WTC11 (cell line): Measurements from ENCODE around the gene C2orf49. TPM values are rescaled to one million over a fixed set of nuclear protein-coding genes. Genes with fewer than 3 reads are reported as not detected.

Experiments used
- ATAC-seq: fragments of 200-7000 bp; cut with Tn5 transposase; 2 replicates; pipeline ENCODE4 v1.10.0; 2021; ENCODE audit warnings: mild to moderate bottlenecking, moderate library complexity
- CTCF ChIA-PET: fragments of 300-600 bp; sonication (Branson Sonifier 250); formaldehyde crosslinking; loops from one replicate; lab custom pipeline; 2021; ENCODE audit warnings: antibody characterized with exemption; lab: Charles Lee
- POLR2A ChIA-PET: fragments of 350-600 bp; sonication (Branson Sonifier 250); formaldehyde crosslinking; loops from one replicate; lab custom pipeline; 2021; ENCODE audit warnings: antibody characterized with exemption; lab: Charles Lee
- DNase-seq: peaks from one replicate; pipeline ENCODE4 v3.0.0; 2021; ENCODE audit warnings: low spot score
- H3K27ac Mint-ChIP-seq: 2 replicates; pipeline ENCODE4 v1.8.0; 2021; ENCODE audit warnings: mixed read lengths
- H3K27me3 Mint-ChIP-seq: 2 replicates; pipeline ENCODE4 v1.8.0; 2021; ENCODE audit warnings: low read depth, mild to moderate bottlenecking, moderate library complexity, mixed read lengths
- H3K36me3 Mint-ChIP-seq: 2 replicates; pipeline ENCODE4 v1.8.0; 2021; ENCODE audit warnings: mixed read lengths
- H3K4me1 Mint-ChIP-seq: 2 replicates; pipeline ENCODE4 v1.8.0; 2022; ENCODE audit warnings: mixed read lengths
- H3K4me3 Mint-ChIP-seq: 2 replicates; pipeline ENCODE4 v1.8.0; 2021; ENCODE audit warnings: mild to moderate bottlenecking, moderate library complexity, mixed read lengths
- H3K9me3 Mint-ChIP-seq: 2 replicates; pipeline ENCODE4 v1.8.0; 2021; ENCODE audit warnings: mixed read lengths
- ATF1 ChIP-seq: sonication (generic); formaldehyde crosslinking; IDR thresholded peaks from 2 replicates; pipeline ENCODE4 v1.8.1; 2023; ENCODE audit warnings: mild to moderate bottlenecking, moderate library complexity, missing genetic modification reagents
- CREM ChIP-seq: sonication (generic); formaldehyde crosslinking; IDR thresholded peaks from 2 replicates; pipeline ENCODE4 v1.8.1; 2022; ENCODE audit warnings: mild to moderate bottlenecking, missing genetic modification reagents, moderate library complexity
- EMX1 ChIP-seq: fragments of 250-450 bp; sonication (Bioruptor Pico); IDR thresholded peaks from 2 replicates; pipeline ENCODE4 v1.8.0; 2021; ENCODE audit warnings: mild to moderate bottlenecking
- JAZF1 ChIP-seq: fragments of 250-450 bp; sonication (Bioruptor Pico); IDR thresholded peaks from 2 replicates; pipeline ENCODE4 v1.9.0; 2021; ENCODE audit warnings: moderate library complexity, mild to moderate bottlenecking, inconsistent platforms
- NFATC4 ChIP-seq: fragments of 250-450 bp; sonication (Bioruptor Pico); IDR thresholded peaks from 2 replicates; pipeline ENCODE4 v1.9.0; 2021; ENCODE audit warnings: mild to moderate bottlenecking
- NFE2L1 ChIP-seq: sonication (generic); formaldehyde crosslinking; IDR thresholded peaks from 2 replicates; pipeline ENCODE4 v1.8.1; 2023; ENCODE audit warnings: missing genetic modification reagents
- PRRX2 ChIP-seq: fragments of 250-450 bp; sonication (Bioruptor Pico); IDR thresholded peaks from 2 replicates; pipeline ENCODE4 v1.8.0; 2021; ENCODE audit warnings: mild to moderate bottlenecking
- SP1 ChIP-seq: sonication (generic); formaldehyde crosslinking; conservative IDR thresholded peaks from 2 replicates; pipeline ENCODE4 v1.8.1; 2022; ENCODE audit warnings: missing genetic modification reagents
- ZNF263 ChIP-seq: sonication (generic); formaldehyde crosslinking; IDR thresholded peaks from 2 replicates; pipeline ENCODE4 v1.8.1; 2022; ENCODE audit warnings: low read depth, mild to moderate bottlenecking, moderate library complexity, missing genetic modification reagents
- ZNF416 ChIP-seq: fragments of 250-450 bp; sonication (Bioruptor Pico); IDR thresholded peaks from 2 replicates; pipeline ENCODE4 v1.9.0; 2021; ENCODE audit warnings: mild to moderate bottlenecking, inconsistent platforms
- ZNF423 ChIP-seq: fragments of 250-450 bp; sonication (Bioruptor Pico); IDR thresholded peaks from 2 replicates; pipeline ENCODE4 v2.1.2; 2022; ENCODE audit warnings: mild to moderate bottlenecking, moderate library complexity
- total RNA-seq: library from RNA; stranded (reverse); gene quantifications from 3 replicates; pipeline ENCODE4 v1.2.3, GENCODE V29; 2021
- TF ChIP-seq, protein P1 (sequence below): fragments of 250-450 bp; sonication (Bioruptor Pico); IDR thresholded peaks from 2 replicates; pipeline ENCODE4 v1.9.0; 2021; ENCODE audit warnings: mild to moderate bottlenecking
- TF ChIP-seq, protein P2 (sequence below): sonication (generic); formaldehyde crosslinking; IDR thresholded peaks from 2 replicates; pipeline ENCODE4 v1.8.1; 2022; ENCODE audit warnings: mild to moderate bottlenecking, moderate library complexity, missing genetic modification reagents
- TF ChIP-seq, protein P3 (sequence below): sonication (generic); formaldehyde crosslinking; IDR thresholded peaks from 2 replicates; pipeline ENCODE4 v1.8.1; 2022; ENCODE audit warnings: low read depth, mild to moderate bottlenecking, moderate library complexity, missing genetic modification reagents, borderline replicate concordance
- TF ChIP-seq, protein P4 (sequence below): sonication (generic); formaldehyde crosslinking; IDR thresholded peaks from 2 replicates; pipeline ENCODE4 v1.8.1; 2023; ENCODE audit warnings: mild to moderate bottlenecking, moderate library complexity, missing genetic modification reagents
- TF ChIP-seq, protein P5 (sequence below): sonication (generic); formaldehyde crosslinking; IDR thresholded peaks from 2 replicates; pipeline ENCODE4 v1.8.0; 2022; ENCODE audit warnings: mild to moderate bottlenecking, missing genetic modification reagents
- TF ChIP-seq, protein P6 (sequence below): fragments of 250-450 bp; sonication (Bioruptor Pico); IDR thresholded peaks from 2 replicates; pipeline ENCODE4 v1.9.0; 2021; ENCODE audit warnings: mild to moderate bottlenecking
- TF ChIP-seq, protein P7 (sequence below): sonication (generic); formaldehyde crosslinking; IDR thresholded peaks from 2 replicates; pipeline ENCODE4 v1.8.1; 2022; ENCODE audit warnings: low read depth, missing genetic modification reagents, borderline replicate concordance
- TF ChIP-seq, protein P8 (sequence below): fragments of 200-600 bp; IDR thresholded peaks from 2 replicates; pipeline ENCODE4 v1.8.0; 2022; ENCODE audit warnings: antibody characterized with exemption
- TF ChIP-seq, protein P9 (sequence below): sonication (generic); formaldehyde crosslinking; IDR thresholded peaks from 2 replicates; pipeline ENCODE4 v1.8.0; 2023; ENCODE audit warnings: missing genetic modification reagents, mild to moderate bottlenecking, borderline replicate concordance

The C2orf49 gene
- total RNA-seq, 1 experiment from 2014 or later, result 15.9 TPM

DNA sequence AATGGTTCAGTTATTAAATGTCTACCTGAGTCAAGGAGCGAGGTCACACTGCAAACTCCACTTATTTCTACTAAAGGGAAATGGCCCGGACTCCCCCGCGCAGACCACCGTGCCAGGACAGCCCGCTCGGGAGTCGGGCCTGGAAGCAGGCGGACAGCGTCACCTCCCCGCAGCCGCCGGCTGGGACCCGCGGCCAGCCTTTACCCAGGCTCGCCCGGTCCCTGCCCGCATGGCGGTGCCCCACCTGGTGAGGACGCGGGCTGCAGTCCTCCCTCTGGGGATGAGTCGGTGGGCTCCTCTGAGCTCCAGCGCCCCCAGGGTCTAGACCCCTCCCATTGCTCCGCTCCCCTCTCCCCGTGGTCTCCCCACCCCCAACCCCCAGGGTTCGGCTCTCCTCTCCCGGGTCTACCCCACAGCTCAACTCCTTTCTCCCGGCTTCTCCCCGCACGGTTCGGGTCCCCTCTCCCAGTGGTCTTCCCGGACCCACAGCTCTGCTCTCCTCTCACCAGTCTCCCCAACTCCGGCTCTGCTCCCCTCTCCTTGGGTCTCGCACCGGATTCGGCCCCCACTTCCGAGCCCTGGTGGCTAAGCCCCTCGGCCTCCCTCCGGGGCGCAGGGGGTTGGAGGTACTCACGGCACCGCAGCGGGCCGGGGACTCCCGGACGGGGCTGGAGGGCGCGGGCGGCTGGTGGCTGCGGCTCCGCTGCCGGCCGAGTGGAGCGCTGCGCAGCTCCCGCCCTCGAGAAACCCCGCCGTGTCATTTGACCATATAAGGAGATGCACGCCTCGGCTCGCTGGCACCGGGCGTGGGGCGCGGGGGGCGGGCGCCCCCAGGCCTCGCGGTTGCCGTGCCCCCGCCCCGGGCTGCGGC, 61.2 kb downstream of the C2orf49 start, which contains the start of gene FHL2:
Gene FHL2, minus strand, starts transcription at position 716 of the 871 bp plus-strand sequence. CDS start 12,535 bp downstream, outside the sequence.
- POLR2A ChIA-PET, result interaction anchor here (0.6 to 0.9 kb wide), 2 partner anchors 19 to 58 kb away, joined by 3 read pairs; no protein-coding TSS in a partner anchor
- Mint-ChIP-seq H3K27me3 (peaks cover 25% of the 10 kb centered on the region), H3K36me3 (peaks cover 10% of the 10 kb centered on the region; the same call in 1 of the 2 replicates), H3K4me3 (peak within 1 kb of the TSS; percentile 88), H3K27ac (no peak within 1 kb of the TSS), H3K9me3 (peaks cover 4% of the 10 kb centered on the region), H3K4me1 (peaks cover 25% of the 10 kb centered on the region)
- DNase-seq (peak; percentile 81), ATAC-seq (peak; percentile 88)
- CTCF ChIA-PET, result interaction anchor here (0.6 to 1.1 kb wide), 6 partner anchors 14 to 160 kb away, joined by 3 to 6 read pairs (median 4); no protein-coding TSS in a partner anchor
- TF ChIP-seq, protein P1, sequence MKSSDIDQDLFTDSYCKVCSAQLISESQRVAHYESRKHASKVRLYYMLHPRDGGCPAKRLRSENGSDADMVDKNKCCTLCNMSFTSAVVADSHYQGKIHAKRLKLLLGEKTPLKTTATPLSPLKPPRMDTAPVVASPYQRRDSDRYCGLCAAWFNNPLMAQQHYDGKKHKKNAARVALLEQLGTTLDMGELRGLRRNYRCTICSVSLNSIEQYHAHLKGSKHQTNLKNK (CRISPR knock-in tag), result no peak
- TF ChIP-seq, protein P2, sequence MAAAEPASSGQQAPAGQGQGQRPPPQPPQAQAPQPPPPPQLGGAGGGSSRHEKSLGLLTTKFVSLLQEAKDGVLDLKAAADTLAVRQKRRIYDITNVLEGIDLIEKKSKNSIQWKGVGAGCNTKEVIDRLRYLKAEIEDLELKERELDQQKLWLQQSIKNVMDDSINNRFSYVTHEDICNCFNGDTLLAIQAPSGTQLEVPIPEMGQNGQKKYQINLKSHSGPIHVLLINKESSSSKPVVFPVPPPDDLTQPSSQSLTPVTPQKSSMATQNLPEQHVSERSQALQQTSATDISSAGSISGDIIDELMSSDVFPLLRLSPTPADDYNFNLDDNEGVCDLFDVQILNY (CRISPR knock-in tag), result no peak
- TF ChIP-seq ZNF416 (CRISPR knock-in tag) (0 out of 2 replicates have a peak, but pooled peaks have one; percentile 38), PRRX2 (CRISPR knock-in tag) (no peak; the same call in 1 of the 2 replicates), NFATC4 (CRISPR knock-in tag) (no peak; the same call in 1 of the 2 replicates), JAZF1 (CRISPR knock-in tag) (no peak), ZNF423 (CRISPR knock-in tag) (peak; percentile 76), ATF1 (CRISPR knock-in tag) (no peak), SP1 (CRISPR knock-in tag) (peak; percentile 59), NFE2L1 (no peak), CREM (CRISPR knock-in tag) (0 out of 2 replicates have a peak, but pooled peaks have one; percentile 14), ZNF263 (CRISPR knock-in tag) (peak; percentile 90), EMX1 (0 out of 2 replicates have a peak, but pooled peaks have one; percentile 26)
- TF ChIP-seq, protein P3, sequence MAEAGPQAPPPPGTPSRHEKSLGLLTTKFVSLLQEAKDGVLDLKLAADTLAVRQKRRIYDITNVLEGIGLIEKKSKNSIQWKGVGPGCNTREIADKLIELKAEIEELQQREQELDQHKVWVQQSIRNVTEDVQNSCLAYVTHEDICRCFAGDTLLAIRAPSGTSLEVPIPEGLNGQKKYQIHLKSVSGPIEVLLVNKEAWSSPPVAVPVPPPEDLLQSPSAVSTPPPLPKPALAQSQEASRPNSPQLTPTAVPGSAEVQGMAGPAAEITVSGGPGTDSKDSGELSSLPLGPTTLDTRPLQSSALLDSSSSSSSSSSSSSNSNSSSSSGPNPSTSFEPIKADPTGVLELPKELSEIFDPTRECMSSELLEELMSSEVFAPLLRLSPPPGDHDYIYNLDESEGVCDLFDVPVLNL (CRISPR knock-in tag), result no peak
- TF ChIP-seq, protein P4, sequence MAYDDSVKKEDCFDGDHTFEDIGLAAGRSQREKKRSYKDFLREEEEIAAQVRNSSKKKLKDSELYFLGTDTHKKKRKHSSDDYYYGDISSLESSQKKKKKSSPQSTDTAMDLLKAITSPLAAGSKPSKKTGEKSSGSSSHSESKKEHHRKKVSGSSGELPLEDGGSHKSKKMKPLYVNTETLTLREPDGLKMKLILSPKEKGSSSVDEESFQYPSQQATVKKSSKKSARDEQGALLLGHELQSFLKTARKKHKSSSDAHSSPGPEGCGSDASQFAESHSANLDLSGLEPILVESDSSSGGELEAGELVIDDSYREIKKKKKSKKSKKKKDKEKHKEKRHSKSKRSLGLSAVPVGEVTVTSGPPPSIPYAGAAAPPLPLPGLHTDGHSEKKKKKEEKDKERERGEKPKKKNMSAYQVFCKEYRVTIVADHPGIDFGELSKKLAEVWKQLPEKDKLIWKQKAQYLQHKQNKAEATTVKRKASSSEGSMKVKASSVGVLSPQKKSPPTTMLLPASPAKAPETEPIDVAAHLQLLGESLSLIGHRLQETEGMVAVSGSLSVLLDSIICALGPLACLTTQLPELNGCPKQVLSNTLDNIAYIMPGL (CRISPR knock-in tag), result peak; percentile 66; the same call in 1 of the 2 replicates
- TF ChIP-seq, protein P5, sequence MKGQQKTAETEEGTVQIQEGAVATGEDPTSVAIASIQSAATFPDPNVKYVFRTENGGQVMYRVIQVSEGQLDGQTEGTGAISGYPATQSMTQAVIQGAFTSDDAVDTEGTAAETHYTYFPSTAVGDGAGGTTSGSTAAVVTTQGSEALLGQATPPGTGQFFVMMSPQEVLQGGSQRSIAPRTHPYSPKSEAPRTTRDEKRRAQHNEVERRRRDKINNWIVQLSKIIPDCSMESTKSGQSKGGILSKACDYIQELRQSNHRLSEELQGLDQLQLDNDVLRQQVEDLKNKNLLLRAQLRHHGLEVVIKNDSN, result no peak
- TF ChIP-seq, protein P6, sequence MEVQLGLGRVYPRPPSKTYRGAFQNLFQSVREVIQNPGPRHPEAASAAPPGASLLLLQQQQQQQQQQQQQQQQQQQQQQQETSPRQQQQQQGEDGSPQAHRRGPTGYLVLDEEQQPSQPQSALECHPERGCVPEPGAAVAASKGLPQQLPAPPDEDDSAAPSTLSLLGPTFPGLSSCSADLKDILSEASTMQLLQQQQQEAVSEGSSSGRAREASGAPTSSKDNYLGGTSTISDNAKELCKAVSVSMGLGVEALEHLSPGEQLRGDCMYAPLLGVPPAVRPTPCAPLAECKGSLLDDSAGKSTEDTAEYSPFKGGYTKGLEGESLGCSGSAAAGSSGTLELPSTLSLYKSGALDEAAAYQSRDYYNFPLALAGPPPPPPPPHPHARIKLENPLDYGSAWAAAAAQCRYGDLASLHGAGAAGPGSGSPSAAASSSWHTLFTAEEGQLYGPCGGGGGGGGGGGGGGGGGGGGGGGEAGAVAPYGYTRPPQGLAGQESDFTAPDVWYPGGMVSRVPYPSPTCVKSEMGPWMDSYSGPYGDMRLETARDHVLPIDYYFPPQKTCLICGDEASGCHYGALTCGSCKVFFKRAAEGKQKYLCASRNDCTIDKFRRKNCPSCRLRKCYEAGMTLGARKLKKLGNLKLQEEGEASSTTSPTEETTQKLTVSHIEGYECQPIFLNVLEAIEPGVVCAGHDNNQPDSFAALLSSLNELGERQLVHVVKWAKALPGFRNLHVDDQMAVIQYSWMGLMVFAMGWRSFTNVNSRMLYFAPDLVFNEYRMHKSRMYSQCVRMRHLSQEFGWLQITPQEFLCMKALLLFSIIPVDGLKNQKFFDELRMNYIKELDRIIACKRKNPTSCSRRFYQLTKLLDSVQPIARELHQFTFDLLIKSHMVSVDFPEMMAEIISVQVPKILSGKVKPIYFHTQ (CRISPR knock-in tag), result no peak
- TF ChIP-seq, protein P7, sequence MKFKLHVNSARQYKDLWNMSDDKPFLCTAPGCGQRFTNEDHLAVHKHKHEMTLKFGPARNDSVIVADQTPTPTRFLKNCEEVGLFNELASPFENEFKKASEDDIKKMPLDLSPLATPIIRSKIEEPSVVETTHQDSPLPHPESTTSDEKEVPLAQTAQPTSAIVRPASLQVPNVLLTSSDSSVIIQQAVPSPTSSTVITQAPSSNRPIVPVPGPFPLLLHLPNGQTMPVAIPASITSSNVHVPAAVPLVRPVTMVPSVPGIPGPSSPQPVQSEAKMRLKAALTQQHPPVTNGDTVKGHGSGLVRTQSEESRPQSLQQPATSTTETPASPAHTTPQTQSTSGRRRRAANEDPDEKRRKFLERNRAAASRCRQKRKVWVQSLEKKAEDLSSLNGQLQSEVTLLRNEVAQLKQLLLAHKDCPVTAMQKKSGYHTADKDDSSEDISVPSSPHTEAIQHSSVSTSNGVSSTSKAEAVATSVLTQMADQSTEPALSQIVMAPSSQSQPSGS (CRISPR knock-in tag), result no peak
- TF ChIP-seq, protein P8, sequence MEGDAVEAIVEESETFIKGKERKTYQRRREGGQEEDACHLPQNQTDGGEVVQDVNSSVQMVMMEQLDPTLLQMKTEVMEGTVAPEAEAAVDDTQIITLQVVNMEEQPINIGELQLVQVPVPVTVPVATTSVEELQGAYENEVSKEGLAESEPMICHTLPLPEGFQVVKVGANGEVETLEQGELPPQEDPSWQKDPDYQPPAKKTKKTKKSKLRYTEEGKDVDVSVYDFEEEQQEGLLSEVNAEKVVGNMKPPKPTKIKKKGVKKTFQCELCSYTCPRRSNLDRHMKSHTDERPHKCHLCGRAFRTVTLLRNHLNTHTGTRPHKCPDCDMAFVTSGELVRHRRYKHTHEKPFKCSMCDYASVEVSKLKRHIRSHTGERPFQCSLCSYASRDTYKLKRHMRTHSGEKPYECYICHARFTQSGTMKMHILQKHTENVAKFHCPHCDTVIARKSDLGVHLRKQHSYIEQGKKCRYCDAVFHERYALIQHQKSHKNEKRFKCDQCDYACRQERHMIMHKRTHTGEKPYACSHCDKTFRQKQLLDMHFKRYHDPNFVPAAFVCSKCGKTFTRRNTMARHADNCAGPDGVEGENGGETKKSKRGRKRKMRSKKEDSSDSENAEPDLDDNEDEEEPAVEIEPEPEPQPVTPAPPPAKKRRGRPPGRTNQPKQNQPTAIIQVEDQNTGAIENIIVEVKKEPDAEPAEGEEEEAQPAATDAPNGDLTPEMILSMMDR, result no peak; the same call in 1 of the 2 replicates
- TF ChIP-seq, protein P9, sequence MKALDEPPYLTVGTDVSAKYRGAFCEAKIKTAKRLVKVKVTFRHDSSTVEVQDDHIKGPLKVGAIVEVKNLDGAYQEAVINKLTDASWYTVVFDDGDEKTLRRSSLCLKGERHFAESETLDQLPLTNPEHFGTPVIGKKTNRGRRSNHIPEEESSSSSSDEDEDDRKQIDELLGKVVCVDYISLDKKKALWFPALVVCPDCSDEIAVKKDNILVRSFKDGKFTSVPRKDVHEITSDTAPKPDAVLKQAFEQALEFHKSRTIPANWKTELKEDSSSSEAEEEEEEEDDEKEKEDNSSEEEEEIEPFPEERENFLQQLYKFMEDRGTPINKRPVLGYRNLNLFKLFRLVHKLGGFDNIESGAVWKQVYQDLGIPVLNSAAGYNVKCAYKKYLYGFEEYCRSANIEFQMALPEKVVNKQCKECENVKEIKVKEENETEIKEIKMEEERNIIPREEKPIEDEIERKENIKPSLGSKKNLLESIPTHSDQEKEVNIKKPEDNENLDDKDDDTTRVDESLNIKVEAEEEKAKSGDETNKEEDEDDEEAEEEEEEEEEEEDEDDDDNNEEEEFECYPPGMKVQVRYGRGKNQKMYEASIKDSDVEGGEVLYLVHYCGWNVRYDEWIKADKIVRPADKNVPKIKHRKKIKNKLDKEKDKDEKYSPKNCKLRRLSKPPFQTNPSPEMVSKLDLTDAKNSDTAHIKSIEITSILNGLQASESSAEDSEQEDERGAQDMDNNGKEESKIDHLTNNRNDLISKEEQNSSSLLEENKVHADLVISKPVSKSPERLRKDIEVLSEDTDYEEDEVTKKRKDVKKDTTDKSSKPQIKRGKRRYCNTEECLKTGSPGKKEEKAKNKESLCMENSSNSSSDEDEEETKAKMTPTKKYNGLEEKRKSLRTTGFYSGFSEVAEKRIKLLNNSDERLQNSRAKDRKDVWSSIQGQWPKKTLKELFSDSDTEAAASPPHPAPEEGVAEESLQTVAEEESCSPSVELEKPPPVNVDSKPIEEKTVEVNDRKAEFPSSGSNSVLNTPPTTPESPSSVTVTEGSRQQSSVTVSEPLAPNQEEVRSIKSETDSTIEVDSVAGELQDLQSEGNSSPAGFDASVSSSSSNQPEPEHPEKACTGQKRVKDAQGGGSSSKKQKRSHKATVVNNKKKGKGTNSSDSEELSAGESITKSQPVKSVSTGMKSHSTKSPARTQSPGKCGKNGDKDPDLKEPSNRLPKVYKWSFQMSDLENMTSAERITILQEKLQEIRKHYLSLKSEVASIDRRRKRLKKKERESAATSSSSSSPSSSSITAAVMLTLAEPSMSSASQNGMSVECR (CRISPR knock-in tag), result no peak; the same call in 1 of the 2 replicates
